Kidney (tissue), 14 donors: ENCODE results near the gene CEP112. TPM values are rescaled to one million over a fixed set of nuclear protein-coding genes. Genes with fewer than 3 reads are reported as not detected.

ENCODE experiments used
- DNase-seq, 5 donors: peaks; one replicate each; pipeline ENCODE4 v3.0.0-alpha.2; 2013 to 2020
- FAIRE-seq: peaks from 2 replicates; lab custom pipeline; 2012; peaks lifted over from hg19 to GRCh38; lab: Jason Lieb, UNC
- H3K27ac ChIP-seq, 2 donors: one replicate each; pipeline ENCODE4 v1.7.0; 2013; ENCODE audit warnings: low read depth in 2 of 2, low read length in 2 of 2, inconsistent platforms in 1 of 2
- H3K27me3 ChIP-seq: one replicate; pipeline ENCODE4 v1.7.1; 2013; ENCODE audit warnings: low read length, inconsistent platforms; ENCODE audit not compliant: control insufficient read depth, insufficient read depth
- H3K36me3 ChIP-seq, 3 donors: one replicate each; pipeline versions ENCODE4 v1.7.0 to v1.7.1; 2013; ENCODE audit warnings: low read length in 3 of 3, control low read depth in 1 of 3, inconsistent platforms in 1 of 3; ENCODE audit not compliant: insufficient read depth in 3 of 3, control insufficient read depth in 2 of 3
- H3K4me1 ChIP-seq, 3 donors: one replicate each; pipeline versions ENCODE4 v1.7.0 to v1.7.1; 2013; ENCODE audit warnings: low read length in 3 of 3, inconsistent platforms in 1 of 3, low read depth in 1 of 3; ENCODE audit not compliant: control insufficient read depth in 2 of 3, insufficient read depth in 2 of 3
- H3K4me3 ChIP-seq, 3 donors: one replicate each; pipeline versions ENCODE4 v1.7.0 to v1.8.1; 2013; ENCODE audit warnings: low read length in 3 of 3, control low read depth in 1 of 3, inconsistent platforms in 1 of 3
- H3K9ac ChIP-seq, 3 donors: one replicate each; pipeline versions ENCODE4 v1.7.0 to v1.7.1; 2013; ENCODE audit warnings: low read length in 3 of 3, control low read depth in 1 of 3, inconsistent platforms in 1 of 3
- H3K9me3 ChIP-seq, 3 donors: one replicate each; pipeline versions ENCODE4 v1.7.0 to v1.7.1; 2013; ENCODE audit warnings: low read length in 3 of 3, control low read depth in 1 of 3, inconsistent platforms in 1 of 3; ENCODE audit not compliant: control insufficient read depth in 2 of 3, insufficient read depth in 1 of 3
- CTCF ChIP-seq: IDR thresholded peaks from 3 replicates; pipeline ENCODE4 v1.5.1; 2012; ENCODE audit warnings: mild to moderate bottlenecking, moderate library complexity, borderline replicate concordance; ENCODE audit not compliant: insufficient read depth; ENCODE audit errors: extremely low read depth
- intact Hi-C: fragments of 100-400 bp; cut with DNase I; formaldehyde crosslinking; loops from one replicate; pipeline ENCODE4 v1.11.1; 2022
- polyA plus RNA-seq: library from polyadenylated mRNA; stranded (reverse); fragments of 350-450 nt; fragmentation: Illumina TruSeq; extraction: RNeasy Lipid Tissue Mini Kit (QIAGEN cat#74804); gene quantifications from one replicate; pipeline ENCODE4 v1.2.3, GENCODE V29; 2014; ENCODE audit warnings: low read depth, low replicate concordance; ENCODE audit not compliant: insufficient read depth
- total RNA-seq: library from RNA; stranded (reverse); fragmentation: NEBNext Ultra II Directional; extraction: Animal tissue kit (Norgen Biotek cat#: 25700); gene quantifications from one replicate; pipeline ENCODE4 v1.2.1, GENCODE V29; 2021
- donor health status: control.
- donor health status: control.
- donor health status: control.
- donor health status: control.
- donor health status: control.
- donor health status: DM: yes; HTN: yes; CAD: no.
- donor health status: Normal renal cell carcinoma (clear cell type).

Gene CEP112
- total and polyA plus RNA-seq, 2 donors from 2014 or later = 17.0 to 27.4 TPM

- H3K4me3 ChIP-seq = no peak overlapping the region
- H3K36me3 ChIP-seq = no peaks in the 10 kb centered on the region
- DNase-seq (no peak), FAIRE-seq (no peak)
- intact Hi-C loops = no loop called here
- H3K27me3 ChIP-seq = no peaks in the 10 kb centered on the region
- H3K27ac ChIP-seq = no peak overlapping the region
- no peaks in the 10 kb centered on the region for H3K9me3 ChIP-seq
- no peak overlapping the region for H3K9ac ChIP-seq
- no peaks in the 10 kb centered on the region for H3K4me1 ChIP-seq
- TF ChIP-seq CTCF = no peak
Observed at GRCh38 chr17:65896889-65897288, 295.0 kb downstream of the CEP112 start.

GRCh38 chr17:65895969-65896368 lies 296.0 kb downstream of the CEP112 start:
- Histone ChIP-seq H3K9ac (no peak overlapping the region), H3K9me3 (no peaks in the 10 kb centered on the region), H3K4me3 (no peak overlapping the region), H3K36me3 (no peaks in the 10 kb centered on the region), H3K27ac (no peak overlapping the region), H3K4me1 (no peaks in the 10 kb centered on the region), H3K27me3 (no peaks in the 10 kb centered on the region)
- intact Hi-C loops = no loop called here
- no peak for TF ChIP-seq CTCF
- FAIRE-seq (no peak), DNase-seq (no peak)

- Histone ChIP-seq H3K27me3 (no peaks in the 10 kb centered on the region), H3K27ac (no peak overlapping the region), H3K9ac (no peak overlapping the region), H3K4me1 (no peaks in the 10 kb centered on the region), H3K9me3 (no peaks in the 10 kb centered on the region), H3K36me3 (no peaks in the 10 kb centered on the region), H3K4me3 (no peak overlapping the region)
- intact Hi-C loops = no loop called here
- no peak for TF ChIP-seq CTCF
- FAIRE-seq (no peak), DNase-seq (no peak)
Observed at GRCh38 chr17:65893692-65894279, 298.1 kb downstream of the CEP112 start.

- H3K9ac ChIP-seq = no peak overlapping the region
- intact Hi-C loops = no loop called here
- no peaks in the 10 kb centered on the region for H3K4me1 ChIP-seq
- no peaks in the 10 kb centered on the region for H3K27me3 ChIP-seq
- no peaks in the 10 kb centered on the region for H3K9me3 ChIP-seq
- no peaks in the 10 kb centered on the region for H3K36me3 ChIP-seq
- DNase-seq = no peak
- no peak overlapping the region for H3K4me3 ChIP-seq
- H3K27ac ChIP-seq = no peak overlapping the region
- TF ChIP-seq CTCF = no peak
- FAIRE-seq = no peak
Observed at GRCh38 chr17:65892912-65893377, 299.0 kb downstream of the CEP112 start.
